Liver (tissue), 9 donors: ENCODE results near the gene KHDRBS2. TPM values are rescaled to one million over a fixed set of nuclear protein-coding genes. Genes with fewer than 3 reads are reported as not detected.

Source experiments
- DNase-seq: peaks from one replicate; pipeline ENCODE4 v3.0.0-alpha.2; 2017; ENCODE audit warnings: low spot score
- H3K27ac ChIP-seq, 2 donors: one replicate each; pipeline ENCODE4 v1.7.0; 2013; ENCODE audit warnings: inconsistent platforms in 2 of 2, low read length in 2 of 2, control low read depth in 1 of 2, low read depth in 1 of 2, mild to moderate bottlenecking in 1 of 2
- H3K27me3 ChIP-seq, 4 donors: one replicate each; pipeline versions ENCODE4 v1.6.1 to v1.7.0; 2013; ENCODE audit warnings: low read length in 3 of 4, inconsistent platforms in 1 of 4, mild to moderate bottlenecking in 1 of 4, moderate library complexity in 1 of 4; ENCODE audit not compliant: control insufficient read depth in 4 of 4, insufficient read depth in 4 of 4
- H3K36me3 ChIP-seq, 4 donors: one replicate each; pipeline versions ENCODE4 v1.6.1 to v1.7.0; 2013; ENCODE audit warnings: low read length in 3 of 4, mild to moderate bottlenecking in 3 of 4, low read depth in 1 of 4, moderate library complexity in 1 of 4; ENCODE audit not compliant: control insufficient read depth in 4 of 4, insufficient read depth in 3 of 4
- H3K4me1 ChIP-seq, 4 donors: one replicate each; pipeline versions ENCODE4 v1.6.1 to v1.7.0; 2013; ENCODE audit warnings: low read length in 3 of 4, mild to moderate bottlenecking in 3 of 4, moderate library complexity in 1 of 4; ENCODE audit not compliant: control insufficient read depth in 4 of 4, insufficient read depth in 4 of 4
- H3K4me3 ChIP-seq, 3 donors: one replicate each; pipeline versions ENCODE4 v1.6.1 to v1.7.0; 2013; ENCODE audit warnings: low read length in 3 of 3, control low read depth in 1 of 3, low read depth in 1 of 3, mild to moderate bottlenecking in 1 of 3
- H3K9ac ChIP-seq, 2 donors: one replicate each; pipeline ENCODE4 v1.7.0; 2013; ENCODE audit warnings: low read length in 2 of 2, mild to moderate bottlenecking in 2 of 2, moderate library complexity in 2 of 2, control low read depth in 1 of 2, low read depth in 1 of 2
- H3K9me3 ChIP-seq, 4 donors: one replicate each; pipeline versions ENCODE4 v1.6.1 to v1.7.0; 2013; ENCODE audit warnings: low read length in 3 of 4; ENCODE audit not compliant: control insufficient read depth in 4 of 4
- CTCF ChIP-seq: fragments of 150-350 bp; IDR thresholded peaks from 2 replicates; pipeline ENCODE4 v1.5.1; 2017; ENCODE audit warnings: improper control_type of control experiment, low read depth, low read length; ENCODE audit not compliant: missing input control
- EGR1 ChIP-seq, 2 donors: IDR thresholded peaks; 2 replicates each; pipeline ENCODE4 v1.6.1; 2016 to 2018; ENCODE audit warnings: antibody characterized with exemption in 2 of 2, low read depth in 2 of 2
- FOXA1 ChIP-seq: IDR thresholded peaks from 2 replicates; pipeline ENCODE4 v1.6.1; 2016; ENCODE audit warnings: antibody characterized with exemption
- FOXA2 ChIP-seq: IDR thresholded peaks from 2 replicates; pipeline ENCODE4 v1.6.1; 2016; ENCODE audit warnings: antibody characterized with exemption
- GABPA ChIP-seq, 2 donors: IDR thresholded peaks in 1 of 2; conservative IDR thresholded peaks in 1 of 2; 2 replicates each; pipeline ENCODE4 v1.6.1; 2016; ENCODE audit warnings: antibody characterized with exemption in 2 of 2, mild to moderate bottlenecking in 1 of 2, moderate library complexity in 1 of 2
- HNF4G ChIP-seq: IDR thresholded peaks from 2 replicates; pipeline ENCODE4 v1.6.1; 2016; ENCODE audit warnings: antibody characterized with exemption
- JUND ChIP-seq, 2 donors: IDR thresholded peaks; 2 replicates each; pipeline ENCODE4 v1.6.1; 2016; ENCODE audit warnings: antibody characterized with exemption in 2 of 2
- NR2F2 ChIP-seq: IDR thresholded peaks from 2 replicates; pipeline ENCODE4 v1.6.1; 2016; ENCODE audit warnings: antibody characterized with exemption
- RAD21 ChIP-seq, 2 donors: IDR thresholded peaks; 2 replicates each; pipeline ENCODE4 v1.6.1; 2016; ENCODE audit warnings: antibody characterized with exemption in 2 of 2, mild to moderate bottlenecking in 2 of 2
- REST ChIP-seq: IDR thresholded peaks from 2 replicates; pipeline ENCODE4 v1.6.1; 2016; ENCODE audit warnings: antibody characterized with exemption, mild to moderate bottlenecking
- RXRA ChIP-seq, 2 donors: IDR thresholded peaks; 2 replicates each; pipeline ENCODE4 v1.6.1; 2017 to 2018; ENCODE audit warnings: antibody characterized with exemption in 2 of 2, mild to moderate bottlenecking in 1 of 2
- SP1 ChIP-seq: IDR thresholded peaks from 2 replicates; pipeline ENCODE4 v1.6.1; 2018; ENCODE audit warnings: antibody characterized with exemption, mild to moderate bottlenecking
- TAF1 ChIP-seq: conservative IDR thresholded peaks from 2 replicates; pipeline ENCODE4 v1.6.1; 2016; ENCODE audit warnings: antibody characterized with exemption, mild to moderate bottlenecking
- YY1 ChIP-seq: IDR thresholded peaks from 2 replicates; pipeline ENCODE4 v1.6.1; 2016; ENCODE audit warnings: antibody characterized with exemption, mild to moderate bottlenecking
- ZBTB33 ChIP-seq: IDR thresholded peaks from 2 replicates; pipeline ENCODE4 v1.6.1; 2016; ENCODE audit warnings: antibody characterized with exemption
- WGBS: extraction: QIAGEN DNeasy Blood & Tissue Kit; methylation state at CpG from one replicate; pipeline ENCODE4 v1.1.7; 2013; 5-methylcytosine and 5-hydroxymethylcytosine counted together
- polyA plus RNA-seq, 2 donors: library from polyadenylated mRNA; stranded (reverse) in 1 of 2; unstranded in 1 of 2; fragments of 200-250 nt in 1 of 2; fragments of >200 nt in 1 of 2; fragmentation: Nextera tagmentation in 1 of 2; extraction: Ambion mirVana in 1 of 2; gene quantifications; one replicate each; pipeline versions ENCODE4 v1.2.1 to v1.2.3, GENCODE V29; 2013 to 2015
- total RNA-seq, 2 donors: library from RNA; depleted of rRNA; stranded (reverse); fragments of >200 nt; gene quantifications; one replicate each; pipeline ENCODE4 v1.2.3, GENCODE V29; 2014
- TF ChIP-seq, protein P1 (sequence below): IDR thresholded peaks from 2 replicates; pipeline ENCODE4 v1.6.1; 2016; ENCODE audit warnings: antibody characterized with exemption
- TF ChIP-seq, protein P2 (sequence below): IDR thresholded peaks from 2 replicates; pipeline ENCODE4 v1.6.1; 2016; ENCODE audit warnings: antibody characterized with exemption
- donor health status: healthy.
- donor health status: healthy.
- donor health status: healthy.
- donor health status: healthy.
- donor health status: healthy.

KHDRBS2 gene
- total and polyA plus RNA-seq, 4 donors: 0.08 to 1.1 TPM; not detected in 2

- TF ChIP-seq HNF4G (no peak), SP1 (no peak), REST (no peak), CTCF (no peak), RAD21 (IDR thresholded peaks at IDR 0.05) (no peak), RXRA (IDR thresholded peaks at IDR 0.05) (no peak), EGR1 (IDR thresholded peaks at IDR 0.05; ENCODE audit: low read depth in 2 of 2) (no peak), GABPA (IDR thresholded peaks at IDR 0.05 in 1 of 2, conservative IDR thresholded peaks at IDR 0.05 in 1 of 2) (no peak), TAF1 (no peak), NR2F2 (no peak), YY1 (no peak), FOXA1 (no peak), JUND (IDR thresholded peaks at IDR 0.05) (no peak), FOXA2 (no peak), ZBTB33 (no peak)
- TF ChIP-seq, protein P1, sequence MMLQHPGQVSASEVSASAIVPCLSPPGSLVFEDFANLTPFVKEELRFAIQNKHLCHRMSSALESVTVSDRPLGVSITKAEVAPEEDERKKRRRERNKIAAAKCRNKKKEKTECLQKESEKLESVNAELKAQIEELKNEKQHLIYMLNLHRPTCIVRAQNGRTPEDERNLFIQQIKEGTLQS: no peak
- TF ChIP-seq, protein P2, sequence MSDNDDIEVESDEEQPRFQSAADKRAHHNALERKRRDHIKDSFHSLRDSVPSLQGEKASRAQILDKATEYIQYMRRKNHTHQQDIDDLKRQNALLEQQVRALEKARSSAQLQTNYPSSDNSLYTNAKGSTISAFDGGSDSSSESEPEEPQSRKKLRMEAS: no peak
- no peaks in the 10 kb centered on the region for H3K4me1 ChIP-seq
- no peak overlapping the region for H3K4me3 ChIP-seq
- no peak overlapping the region for H3K9ac ChIP-seq
- H3K27me3 ChIP-seq: no peaks in the 10 kb centered on the region
- WGBS: 87% methylated on average over 1 of the region's 1 CpG
- no peaks in the 10 kb centered on the region for H3K9me3 ChIP-seq
- DNase-seq: no peak
- no peaks in the 10 kb centered on the region for H3K36me3 ChIP-seq
- H3K27ac ChIP-seq: no peak overlapping the region
These were observed 636.2 kb downstream of the KHDRBS2 start for GRCh38 chr6:61649845-61650244.

GRCh38 chr6:61640463-61640862 is 645.6 kb downstream of the KHDRBS2 start:
- no peaks in the 10 kb centered on the region for H3K27me3 ChIP-seq
- peaks cover 0 to 3% (median 0%) of the 10 kb centered on the region in 4 donors for H3K9me3 ChIP-seq
- no peaks in the 10 kb centered on the region for H3K36me3 ChIP-seq
- H3K9ac ChIP-seq: no peak overlapping the region
- TF ChIP-seq REST: no peak
- TF ChIP-seq, protein P2: no peak
- H3K4me3 ChIP-seq: no peak overlapping the region
- no peak overlapping the region for H3K27ac ChIP-seq
- no peaks in the 10 kb centered on the region for H3K4me1 ChIP-seq
- no peak for DNase-seq
- WGBS: 58% methylated on average over 3 of the region's 3 CpGs
